HG03039 (cell line): ENCODE measurements around the gene PLAAT3.
"Not testable (repeated sequence)": the region's sequence is repeated elsewhere in the genome, so short reads cannot be mapped to it uniquely, and the experiment has no call there.

Experiments used
- ATAC-seq: cut with Tn5 transposase; IDR thresholded peaks from one replicate; pipeline ENCODE4 v1.9.1; 2021; ENCODE audit warnings: mild to moderate bottlenecking, moderate library complexity; ENCODE audit not compliant: unreplicated experiment

Gene PLAAT3

DNA sequence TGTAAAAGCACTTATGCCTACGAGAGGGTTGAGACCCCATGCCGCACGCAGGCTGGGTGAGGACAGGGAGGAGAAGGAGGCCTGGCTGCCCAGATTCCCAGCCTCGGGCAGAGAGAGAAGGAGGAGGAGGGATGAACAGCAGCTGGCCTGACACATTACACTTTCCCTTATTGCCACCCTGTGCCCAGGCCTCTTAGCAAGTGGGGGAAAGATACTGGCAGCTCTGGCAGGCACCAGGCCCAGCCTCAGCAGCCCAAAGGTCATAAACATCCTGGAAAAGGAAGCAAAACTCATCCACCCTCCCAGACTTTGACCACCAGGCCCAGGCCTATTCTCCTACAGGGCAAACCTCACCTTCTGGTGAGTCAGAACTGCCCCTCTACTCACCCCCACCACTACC lies 4.7 kb downstream of the PLAAT3 start:
- ATAC-seq, result no peak

DNA sequence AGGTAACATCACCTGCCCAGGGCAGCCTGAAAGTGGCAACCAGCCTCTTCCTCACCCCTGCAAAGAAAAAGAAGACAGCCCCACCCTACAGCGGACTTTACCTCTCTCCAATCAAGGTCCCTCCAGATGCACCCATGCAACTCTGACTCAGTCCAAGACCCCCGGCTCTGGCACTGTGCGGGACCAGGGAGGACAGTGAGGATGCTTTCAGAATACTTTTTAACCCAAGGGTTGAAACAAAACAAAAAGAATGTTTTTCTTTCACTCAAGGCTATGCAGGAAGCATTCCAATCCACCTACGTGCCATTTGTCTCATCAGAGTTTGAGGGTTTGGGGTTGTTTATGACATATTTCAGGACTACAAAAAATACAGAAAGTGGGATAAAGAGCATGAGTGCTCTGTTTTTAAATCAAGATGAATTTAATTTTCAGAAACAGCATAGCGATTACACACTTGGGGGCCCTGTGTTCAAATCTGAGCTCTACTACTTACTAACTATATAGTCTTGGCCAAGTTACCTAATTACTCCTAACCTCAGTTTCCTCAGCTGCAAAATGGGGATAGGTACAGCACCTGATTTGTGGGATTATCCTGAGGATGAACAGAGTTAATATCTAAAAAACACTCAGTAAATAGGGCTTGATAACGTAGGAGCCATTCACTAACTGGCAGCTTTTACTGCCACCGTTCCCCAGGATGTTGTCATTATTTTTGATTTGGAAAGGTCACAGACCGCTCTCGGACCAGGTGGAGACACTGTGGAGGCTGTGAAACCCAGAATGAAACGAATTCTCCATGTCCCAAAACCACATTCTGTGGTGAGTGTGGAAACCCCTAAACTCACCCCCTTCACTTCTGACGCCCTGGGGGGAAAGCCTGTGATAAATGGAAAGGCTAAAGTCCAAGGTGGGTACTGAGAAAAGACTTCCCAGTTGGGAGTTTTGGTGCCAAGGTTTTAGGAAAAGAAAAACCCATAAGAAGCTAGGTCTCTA lies 5.6 kb downstream of the PLAAT3 start:
- no peak for ATAC-seq

DNA sequence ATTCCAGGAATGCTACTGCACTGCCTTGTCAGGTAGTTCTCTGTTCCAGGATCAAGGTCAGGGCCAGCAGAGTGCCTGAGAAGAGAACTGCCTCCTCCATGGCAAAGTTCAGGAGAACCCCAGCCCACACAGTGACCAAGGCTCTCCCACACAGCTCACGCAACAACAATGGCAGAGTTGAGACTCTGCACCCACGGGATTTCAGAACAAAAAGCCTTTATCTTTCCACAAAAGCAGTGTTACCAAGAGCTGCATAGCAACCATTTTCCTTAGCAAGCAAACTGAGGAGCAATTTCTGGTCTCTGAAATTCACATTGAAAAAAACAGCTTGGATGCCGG lies 11.1 kb downstream of the PLAAT3 start:
- no peak for ATAC-seq

GRCh38 chr11:63602290-63603179 lies 11.7 kb downstream of the PLAAT3 start:
- ATAC-seq, result not testable (repeated sequence)

DNA sequence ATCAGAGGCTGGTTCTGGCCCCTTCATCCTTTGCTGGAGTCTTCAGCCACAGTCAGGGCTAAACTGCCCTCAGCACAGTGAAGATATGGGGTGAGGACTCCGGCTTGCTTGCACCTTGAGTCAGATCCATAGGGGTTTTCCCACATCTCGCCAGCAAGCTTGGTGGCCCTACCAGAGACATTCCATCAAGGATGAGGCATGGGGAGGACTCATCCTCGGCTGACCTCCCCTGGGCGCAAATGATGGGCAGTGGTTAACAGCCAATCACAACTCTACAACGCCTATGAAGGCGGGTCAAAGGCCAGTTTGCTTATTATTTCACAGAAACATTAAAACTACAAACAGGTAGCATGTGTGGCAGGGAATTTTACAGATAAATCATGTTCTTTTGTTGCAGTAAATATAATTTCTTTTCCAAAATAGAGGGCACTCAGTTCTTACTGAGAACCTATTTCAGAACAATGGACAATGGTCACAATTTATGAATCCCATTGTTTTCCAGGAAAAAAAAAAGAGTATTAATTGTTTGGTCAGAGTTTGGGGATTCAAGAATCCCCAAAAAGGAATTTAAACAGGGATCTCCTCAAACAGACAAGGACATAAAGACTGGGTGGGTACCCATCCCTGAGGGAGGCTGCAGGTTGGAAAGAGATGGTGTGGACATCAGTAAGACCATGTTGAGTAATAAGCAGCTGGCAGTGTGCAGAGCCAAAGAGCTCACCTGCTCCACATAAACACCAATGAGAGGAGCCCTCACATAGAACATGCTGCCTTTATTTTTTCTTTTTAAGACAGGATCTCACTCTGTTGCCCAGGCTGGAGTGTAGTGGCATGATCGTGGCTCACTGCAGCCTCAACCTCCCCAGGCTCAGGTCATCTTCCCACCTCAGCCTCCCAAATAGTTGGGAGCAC lies 14.8 kb downstream of the PLAAT3 start:
- no peak for ATAC-seq

- ATAC-seq, result no peak
Observed at GRCh38 chr11:63598556-63598955, 15.7 kb downstream of the PLAAT3 start.

DNA sequence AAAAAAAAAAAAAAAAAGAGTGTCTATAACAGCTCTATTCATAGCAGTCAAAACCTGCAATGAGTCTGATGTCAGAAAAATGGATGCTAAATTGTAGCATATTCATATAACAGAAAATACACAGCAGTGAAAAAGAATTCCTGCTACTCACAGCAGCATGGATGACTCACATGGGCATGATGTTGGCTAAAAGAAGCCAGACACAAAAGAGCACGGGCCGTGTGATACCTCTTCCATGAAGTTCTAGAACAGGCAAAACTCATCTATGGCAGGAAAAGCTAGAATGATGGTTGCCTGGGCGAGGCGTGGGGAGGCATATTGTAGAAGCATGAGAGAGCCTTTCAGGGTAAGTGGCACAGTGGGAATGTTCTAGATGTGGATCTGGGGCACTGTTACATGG lies 18.9 kb downstream of the PLAAT3 start:
- ATAC-seq, result no peak

GRCh38 chr11:63592975-63593395 lies 21.2 kb downstream of the PLAAT3 start:
- no peak for ATAC-seq

- ATAC-seq, result no peak
Observed at GRCh38 chr11:63590024-63590788, 24.0 kb downstream of the PLAAT3 start.

DNA sequence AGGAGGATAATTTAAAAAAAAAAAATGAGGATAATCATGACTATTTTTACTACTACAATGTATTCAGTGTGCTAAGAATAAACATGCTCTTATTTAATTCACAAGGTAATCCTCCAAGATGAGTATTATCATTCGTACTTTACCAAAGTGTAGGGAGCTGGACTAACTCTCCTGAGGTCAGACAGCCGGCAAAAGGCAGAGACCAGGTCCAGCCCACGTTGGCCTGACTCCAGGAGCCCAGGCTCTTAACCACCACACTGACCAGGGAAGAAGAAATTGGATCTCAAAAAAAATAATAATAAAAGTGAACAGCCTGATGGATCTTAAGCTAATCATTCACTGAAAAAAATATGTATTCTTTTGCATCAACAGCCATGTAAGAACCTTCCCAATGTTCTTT lies 25.2 kb downstream of the PLAAT3 start:
- no peak for ATAC-seq

- ATAC-seq, result no peak
Observed at GRCh38 chr11:63586451-63587166, 27.6 kb downstream of the PLAAT3 start.

GRCh38 chr11:63583357-63583677 lies 30.9 kb downstream of the PLAAT3 start:
- no peak for ATAC-seq

DNA sequence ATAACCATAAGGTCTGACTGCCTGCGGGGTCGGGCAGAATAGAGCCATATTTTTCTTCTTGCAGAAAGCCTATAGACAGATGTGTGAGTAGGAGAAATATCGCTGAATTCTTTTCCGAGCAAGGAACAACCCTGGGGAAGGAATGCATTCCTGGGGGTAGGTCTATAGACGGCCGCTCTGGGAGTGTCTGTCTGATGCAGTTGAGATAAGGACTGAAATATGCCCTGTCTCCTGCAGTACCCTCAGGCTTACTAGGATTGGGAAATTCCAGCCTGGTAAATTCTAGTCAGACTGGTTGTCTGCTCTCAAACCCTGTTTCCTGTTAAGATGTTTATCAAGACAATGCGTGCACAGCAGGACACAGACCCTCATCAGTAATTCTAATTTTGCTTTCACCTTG lies 33.0 kb downstream of the PLAAT3 start:
- ATAC-seq, result not testable (repeated sequence)

DNA sequence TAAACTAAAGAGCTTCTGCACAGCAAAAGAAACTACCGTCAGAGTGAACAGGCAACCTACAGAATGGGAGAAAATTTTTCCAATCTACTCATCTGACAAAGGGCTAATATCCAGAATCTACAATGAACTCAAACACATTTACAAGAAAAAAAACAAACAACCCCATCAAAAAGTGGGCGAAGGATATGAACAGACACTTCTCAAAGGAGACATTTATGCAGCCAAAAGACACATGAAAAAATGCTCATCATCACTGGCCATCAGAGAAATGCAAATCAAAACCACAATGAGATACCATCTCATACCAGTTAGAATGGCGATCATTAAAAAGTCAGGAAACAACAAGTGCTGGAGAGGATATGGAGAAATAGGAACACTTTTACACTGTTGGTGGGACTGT lies 35.4 kb downstream of the PLAAT3 start:
- not testable (repeated sequence) for ATAC-seq

GRCh38 chr11:63574856-63575602 lies 39.2 kb downstream of the PLAAT3 start:
- ATAC-seq, result no peak

DNA sequence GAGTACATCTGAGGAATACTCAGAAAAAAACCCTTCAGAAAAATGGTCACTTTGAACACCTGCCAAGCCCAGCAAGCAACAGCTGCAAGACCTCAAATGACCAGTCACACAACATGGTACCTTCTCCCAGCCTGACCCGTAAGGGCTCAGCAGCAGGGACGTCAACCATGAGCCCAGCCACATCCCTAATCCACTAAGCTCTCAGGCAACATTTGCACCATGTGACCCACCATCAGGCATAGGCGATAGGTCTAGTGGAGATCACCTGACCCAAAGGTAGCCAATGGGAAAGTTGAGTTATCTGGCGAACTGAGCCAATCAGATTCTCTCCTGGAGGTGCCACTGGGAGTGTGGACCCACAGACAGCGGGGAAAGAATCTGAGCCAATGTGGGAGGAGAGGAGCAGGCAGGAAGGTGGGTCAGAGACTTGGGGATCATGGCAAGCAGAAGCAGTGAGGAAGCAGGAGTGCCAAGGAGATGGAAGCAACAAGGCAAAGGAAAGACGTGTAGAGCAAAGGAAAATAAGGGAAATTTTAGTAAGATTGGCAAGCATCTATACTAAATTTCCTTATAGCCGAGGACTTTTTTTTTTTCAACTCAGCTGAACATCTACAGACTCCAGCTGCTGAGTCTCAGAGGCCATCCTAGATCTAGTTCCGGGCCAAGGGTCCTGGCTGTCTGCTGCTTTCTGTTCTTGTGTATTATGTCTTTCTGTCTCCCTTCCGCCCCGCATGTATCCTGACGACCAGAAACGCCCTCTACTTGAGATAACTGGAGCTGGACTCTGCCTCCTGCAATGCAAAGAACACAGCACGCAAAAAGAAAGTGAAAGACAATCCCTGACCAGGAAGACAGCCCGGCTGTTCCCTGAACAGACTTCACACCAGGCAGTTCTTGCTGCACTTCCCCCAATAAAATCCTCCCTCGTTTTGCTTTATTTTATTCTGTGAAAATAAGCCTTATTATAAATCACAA lies 40.1 kb downstream of the PLAAT3 start:
- no peak for ATAC-seq

- ATAC-seq, result no peak
Observed at GRCh38 chr11:63572026-63572688, 42.1 kb downstream of the PLAAT3 start.
